B cell (primary cell): ENCODE data around the gene STARD10. TPM values are rescaled to one million over a fixed set of nuclear protein-coding genes. Genes with fewer than 3 reads are reported as not detected.

Experiments used
- ATAC-seq: fragments of 200-7000 bp; cut with Tn5 transposase; one replicate; pipeline ENCODE4 v1.10.0; 2021; ENCODE audit warnings: low read depth, mild to moderate bottlenecking, moderate number of reproducible peaks, moderate library complexity
- CTCF ChIA-PET: fragments of 350-600 bp; sonication (Branson Sonifier 250); formaldehyde crosslinking; loops from one replicate; lab custom pipeline; 2021; ENCODE audit warnings: antibody characterized with exemption, inconsistent platforms; lab: Charles Lee
- POLR2A ChIA-PET: fragments of 350-600 bp; sonication (Branson Sonifier 250); formaldehyde crosslinking; loops from one replicate; lab custom pipeline; 2021; ENCODE audit warnings: antibody characterized with exemption; lab: Charles Lee
- DNase-seq: peaks from one replicate; pipeline ENCODE4 v3.0.0; 2013
- H2AFZ ChIP-seq: 2 replicates; pipeline ENCODE4 v1.6.1; 2012; ENCODE audit warnings: mild to moderate bottlenecking, low read depth, low read length; ENCODE audit not compliant: insufficient read depth, poor library complexity, severe bottlenecking
- H3K27ac ChIP-seq, 2 donors: 1 replicate in 1 of 2; 2 replicates in 1 of 2; pipeline ENCODE4 v1.5.1; 2012 to 2013; ENCODE audit warnings: low read length in 2 of 2, mild to moderate bottlenecking in 2 of 2, moderate library complexity in 1 of 2
- H3K27me3 ChIP-seq, 4 experiments: fragments of 200-600 bp in 1 of 4; sonication (generic) in 1 of 4; replicated peaks in 1 of 4; 1 replicate in 2 of 4; 2 replicates in 2 of 4; pipeline versions ENCODE4 v1.6.1 to v1.7.0; 2013 to 2016; ENCODE audit warnings: low read length in 3 of 4, mild to moderate bottlenecking in 2 of 4, mixed read lengths in 1 of 4, moderate library complexity in 1 of 4; ENCODE audit not compliant: insufficient read depth in 4 of 4, control insufficient read depth in 3 of 4; ENCODE audit errors: control extremely low read depth in 1 of 4
- H3K36me3 ChIP-seq, 2 experiments: replicated peaks in 1 of 2; 1 replicate in 1 of 2; 2 replicates in 1 of 2; pipeline versions ENCODE4 v1.6.1 to v1.7.1; 2013; ENCODE audit warnings: low read length in 1 of 2; ENCODE audit not compliant: insufficient read depth in 2 of 2, control insufficient read depth in 1 of 2; ENCODE audit errors: control extremely low read depth in 1 of 2, extremely low read depth in 1 of 2
- H3K4me1 ChIP-seq, 2 donors: fragments of 200-600 bp in 1 of 2; sonication (generic) in 1 of 2; 1 replicate in 1 of 2; 2 replicates in 1 of 2; pipeline versions ENCODE4 v1.5.1 to v1.6.1; 2013 to 2017; ENCODE audit warnings: low read length in 2 of 2; ENCODE audit not compliant: control insufficient read depth in 2 of 2, insufficient read depth in 2 of 2
- H3K4me2 ChIP-seq: replicated peaks from 2 replicates; pipeline ENCODE3; 2012; ENCODE audit warnings: mild to moderate bottlenecking, low read depth, low read length; ENCODE audit not compliant: poor library complexity, severe bottlenecking
- H3K4me3 ChIP-seq, 5 experiments: fragments of 200-600 bp in 1 of 5; sonication (generic) in 1 of 5; 1 replicate in 3 of 5; 2 replicates in 2 of 5; pipeline versions ENCODE4 v1.5.1 to v1.7.0; 2011 to 2016; ENCODE audit warnings: low read length in 4 of 5, mild to moderate bottlenecking in 4 of 5, low read depth in 2 of 5, control low read depth in 1 of 5, moderate library complexity in 1 of 5; ENCODE audit not compliant: insufficient read depth in 1 of 5; ENCODE audit errors: control extremely low read depth in 1 of 5, extremely low read depth in 1 of 5
- H3K79me2 ChIP-seq: fragments of 200-600 bp; sonication (generic); one replicate; pipeline ENCODE4 v1.6.0; 2016; ENCODE audit warnings: low read length; ENCODE audit not compliant: control insufficient read depth, insufficient read depth
- H3K9ac ChIP-seq: fragments of 200-600 bp; sonication (generic); 2 replicates; pipeline ENCODE4 v1.6.1; 2017; ENCODE audit warnings: mild to moderate bottlenecking, low read length, moderate library complexity
- H3K9me3 ChIP-seq, 3 donors: one replicate each; pipeline versions ENCODE4 v1.6.1 to v1.7.1; 2013; ENCODE audit warnings: low read length in 2 of 3; ENCODE audit not compliant: control insufficient read depth in 2 of 3, insufficient read depth in 1 of 3; ENCODE audit errors: control extremely low read depth in 1 of 3
- H4K20me1 ChIP-seq: 2 replicates; pipeline ENCODE4 v1.6.0; 2012; ENCODE audit warnings: mild to moderate bottlenecking, low read length; ENCODE audit not compliant: insufficient read depth, control insufficient read depth, poor library complexity, severe bottlenecking
- H3K27ac Mint-ChIP-seq: one replicate; pipeline ENCODE4 v1.8.0; 2021; ENCODE audit warnings: mixed read lengths
- H3K27me3 Mint-ChIP-seq: one replicate; pipeline ENCODE4 v1.8.0; 2021; ENCODE audit warnings: mixed read lengths
- H3K4me1 Mint-ChIP-seq: one replicate; pipeline ENCODE4 v1.8.0; 2021; ENCODE audit warnings: mixed read lengths
- H3K4me3 Mint-ChIP-seq: one replicate; pipeline ENCODE4 v1.8.0; 2021; ENCODE audit warnings: mixed read lengths
- H3K9me3 Mint-ChIP-seq: one replicate; pipeline ENCODE4 v1.8.0; 2022; ENCODE audit warnings: mixed read lengths; ENCODE audit not compliant: insufficient read depth
- CTCF ChIP-seq: fragments of 200-600 bp; IDR thresholded peaks from one replicate; pipeline ENCODE4 v1.8.0; 2022; ENCODE audit warnings: antibody characterized with exemption, mild to moderate bottlenecking
- EZH2 ChIP-seq: IDR thresholded peaks from 2 replicates; pipeline ENCODE4 v1.6.1; 2012; ENCODE audit warnings: borderline replicate concordance, low read depth, mild to moderate bottlenecking, moderate library complexity, low read length; ENCODE audit not compliant: insufficient read depth, poor library complexity, severe bottlenecking
- whole genome bisulfite sequencing: methylation state at CpG from one replicate; pipeline ENCODE4 v1.1.5; 2013; ENCODE audit warnings: missing lambda C conversion rate; ENCODE audit not compliant: insufficient coverage; 5-methylcytosine and 5-hydroxymethylcytosine counted together
- intact Hi-C: fragments of 100-400 bp; cut with micrococcal nuclease; formaldehyde crosslinking; loops from one replicate; pipeline ENCODE4 v1.10.0; 2022
- polyA plus RNA-seq: library from polyadenylated mRNA; depleted of rRNA; stranded (reverse); fragments of >200 nt; gene quantifications from 2 replicates; pipeline ENCODE4 v1.2.3, GENCODE V29; 2012
- total RNA-seq, 2 donors: library from RNA; stranded (reverse); fragments of 120-200 nt in 1 of 2; gene quantifications; 1 replicate in 1 of 2; 2 replicates in 1 of 2; pipeline versions ENCODE4 v1.2.3 to v1.2.4, GENCODE V29; 2013 to 2022

The STARD10 gene
- total and polyA plus RNA-seq, 2 donors (not counting 1 experiment from before 2014, with no cell fraction given) = 37.5 to 39.2 TPM

GRCh38 chr11:72724021-72724551, 69.8 kb downstream of the STARD10 start:
- H3K9ac ChIP-seq = no peak overlapping the region
- POLR2A ChIA-PET = no interaction called here
- CTCF ChIA-PET = interaction anchor here (1.0 to 23.8 kb wide), 11 partner anchors 8 to 453 kb away, joined by 3 to 390 read pairs (median 16); partner anchors contain the start of genes ARAP1 and STARD10
- H3K4me1 ChIP-seq = peaks cover 52 to 75% of the 10 kb centered on the region in 2 donors
- peaks cover 99% of the 10 kb centered on the region for H3K79me2 ChIP-seq
- H3K27ac ChIP-seq = peak overlapping the region in 1 of 2 donors; percentile 55
- 100% methylated on average over 3 of the region's 5 CpGs for WGBS
- Mint-ChIP-seq H3K9me3 (no peaks in the 10 kb centered on the region), H3K27me3 (no peaks in the 10 kb centered on the region), H3K4me1 (peaks cover 78% of the 10 kb centered on the region), H3K4me3 (no peak overlapping the region), H3K27ac (peak overlapping the region; percentile 69)
- intact Hi-C loops = loop anchor here (5.0 kb wide), 1 partner anchor 42 kb away; no protein-coding TSS in a partner anchor
- H3K36me3 ChIP-seq = peaks cover 0 to 54% of the 10 kb centered on the region in 2 experiments
- no peak for TF ChIP-seq EZH2
- TF ChIP-seq CTCF = no peak
- H3K27me3 ChIP-seq = no peaks in the 10 kb centered on the region
- no peak overlapping the region for H2AFZ ChIP-seq
- peaks cover 79% of the 10 kb centered on the region for H4K20me1 ChIP-seq
- no peak overlapping the region for H3K4me3 ChIP-seq
- H3K9me3 ChIP-seq = no peaks in the 10 kb centered on the region
- no peak for DNase-seq
- ATAC-seq = no peak
- H3K4me2 ChIP-seq = no peak overlapping the region

- Mint-ChIP-seq H3K4me1 (peaks cover 78% of the 10 kb centered on the region), H3K9me3 (no peaks in the 10 kb centered on the region), H3K4me3 (peak overlapping the region; percentile 23), H3K27me3 (no peaks in the 10 kb centered on the region), H3K27ac (peak overlapping the region; percentile 69)
- H3K4me2 ChIP-seq = no peak overlapping the region
- peaks cover 54 to 78% of the 10 kb centered on the region in 2 donors for H3K4me1 ChIP-seq
- DNase-seq = no peak
- no peak for ATAC-seq
- ChIA-PET CTCF (interaction anchor here (1.0 to 23.8 kb wide), 7 partner anchors 16 to 419 kb away, joined by 3 to 390 read pairs (median 12); partner anchors contain the start of gene STARD10), POLR2A (no interaction called here)
- no peak overlapping the region for H3K9ac ChIP-seq
- 89% methylated on average over 4 of the region's 9 CpGs for WGBS
- H3K27me3 ChIP-seq = no peaks in the 10 kb centered on the region
- peaks cover 0 to 60% of the 10 kb centered on the region in 2 experiments for H3K36me3 ChIP-seq
- H2AFZ ChIP-seq = no peak overlapping the region
- H3K27ac ChIP-seq = peak overlapping the region in 1 of 2 donors; percentile 55
- H4K20me1 ChIP-seq = peaks cover 85% of the 10 kb centered on the region
- H3K4me3 ChIP-seq = no peak overlapping the region
- intact Hi-C loops = loop anchor here (5.0 kb wide), 1 partner anchor 41 kb away; no protein-coding TSS in a partner anchor
- no peaks in the 10 kb centered on the region for H3K9me3 ChIP-seq
- H3K79me2 ChIP-seq = peaks cover 99% of the 10 kb centered on the region
- TF ChIP-seq CTCF (no peak), EZH2 (no peak)
Observed at GRCh38 chr11:72723508-72723907, 70.3 kb downstream of the STARD10 start.
